D721Med (cell line): Measurements from ENCODE around the gene NEK9.

Experiments
- DNase-seq: peaks from one replicate; pipeline ENCODE4 v3.0.0; 2011; ENCODE audit warnings: low spot score; ENCODE audit not compliant: insufficient read length
- FAIRE-seq: peaks from 2 replicates; lab custom pipeline; 2011; peaks lifted over from hg19 to GRCh38; lab: Jason Lieb, UNC
- CTCF ChIP-seq: IDR thresholded peaks from 2 replicates; pipeline ENCODE4 v1.5.1; 2012; ENCODE audit warnings: mild to moderate bottlenecking, control low read depth; ENCODE audit not compliant: insufficient read depth; ENCODE audit errors: missing control alignments

NEK9 gene

DNA sequence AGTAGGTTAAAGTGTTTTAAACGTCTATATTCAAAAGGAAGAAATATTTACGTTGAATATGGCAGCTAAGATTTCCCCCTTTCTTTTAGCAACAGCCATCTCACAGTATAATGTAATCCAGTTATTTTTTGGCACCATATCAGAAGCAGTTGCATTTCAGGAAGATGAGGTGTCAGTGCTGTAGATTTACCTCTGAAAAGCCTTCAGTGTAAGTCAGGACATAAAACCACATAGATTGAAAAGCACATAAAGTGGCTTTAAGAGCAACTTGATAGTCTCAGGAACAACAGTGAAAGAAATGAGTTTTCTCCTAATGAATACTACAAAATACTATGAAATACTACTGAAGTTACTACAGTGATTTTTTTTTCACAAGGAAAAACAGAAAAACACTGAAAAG is 82.5 kb downstream of the NEK9 start:
- no peak for DNase-seq
- no peak for FAIRE-seq

GRCh38 chr14:75042035-75042434 is 84.8 kb downstream of the NEK9 start:
- no peak for FAIRE-seq
- no peak for TF ChIP-seq CTCF
- DNase-seq, result no peak

More for the DNA sequence above, 82.5 kb downstream of the NEK9 start:
- no peak for TF ChIP-seq CTCF

DNA sequence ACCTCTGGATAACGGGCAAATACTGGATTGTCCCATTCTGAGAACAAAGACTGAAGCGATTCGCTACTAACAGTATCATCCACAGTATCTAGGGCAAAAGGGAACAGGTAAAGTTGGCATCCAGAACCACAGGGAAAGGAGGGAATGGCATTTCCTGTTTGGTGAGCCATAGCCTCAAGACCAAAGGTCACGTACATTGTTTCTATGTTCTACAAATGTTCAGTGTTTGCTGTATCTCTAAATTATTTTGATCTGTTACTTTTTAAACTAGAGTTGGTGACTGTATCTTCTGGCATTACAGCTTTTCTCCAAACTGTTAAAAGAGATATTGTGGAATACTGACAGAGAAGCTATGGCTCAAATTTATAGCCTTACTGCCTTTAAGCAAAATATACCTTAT is 85.2 kb downstream of the NEK9 start:
- FAIRE-seq, result no peak
- DNase-seq, result no peak
- no peak for TF ChIP-seq CTCF

- TF ChIP-seq CTCF, result no peak
- no peak for DNase-seq
- FAIRE-seq, result no peak
These were observed 85.9 kb downstream of the NEK9 start for GRCh38 chr14:75040959-75041358.

DNA sequence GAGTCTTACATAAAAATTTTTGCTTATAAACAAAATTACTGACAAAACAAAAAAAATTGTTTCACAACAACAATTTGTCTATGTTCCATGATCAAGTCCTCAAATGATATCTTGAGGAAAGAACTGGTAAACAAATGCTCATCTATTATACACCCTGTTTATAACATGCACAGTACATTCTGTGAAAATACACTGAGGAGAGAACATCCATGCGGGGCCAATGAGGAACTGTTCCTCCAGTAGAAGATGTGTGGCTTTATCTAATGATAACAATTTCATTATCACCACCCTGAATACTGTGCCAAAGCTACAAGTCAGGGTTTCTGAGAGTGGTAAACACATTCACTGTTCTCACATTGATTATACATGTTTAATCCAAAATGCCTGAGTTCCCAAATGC is 86.3 kb downstream of the NEK9 start:
- FAIRE-seq, result no peak
- no peak for TF ChIP-seq CTCF
- DNase-seq, result no peak

DNA sequence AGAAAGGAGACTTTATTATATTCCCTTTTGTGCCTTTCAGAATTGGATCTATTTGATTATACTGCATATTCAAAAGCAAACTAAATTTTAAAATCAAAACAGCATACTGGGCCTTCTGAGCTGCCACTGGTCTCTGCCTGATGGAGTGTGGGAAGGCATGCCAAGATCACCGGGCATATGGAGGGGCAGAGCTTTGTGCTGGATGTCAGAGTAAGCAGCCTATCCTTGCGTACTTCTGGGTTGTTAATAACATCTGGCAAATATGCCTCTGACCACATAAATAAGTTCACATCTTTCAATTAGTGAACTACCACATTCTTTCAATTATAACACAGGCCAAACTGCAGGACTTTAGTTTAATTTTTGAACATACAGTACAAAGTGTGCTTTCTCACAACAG is 93.9 kb downstream of the NEK9 start:
- DNase-seq, result no peak
- TF ChIP-seq CTCF, result no peak
- no peak for FAIRE-seq

- FAIRE-seq, result no peak
- DNase-seq, result no peak
- TF ChIP-seq CTCF, result no peak
These were observed 96.7 kb downstream of the NEK9 start for GRCh38 chr14:75030147-75030546.
